OCI-LY3 (cell line): ENCODE results near the gene PSMA6.
A peak's percentile ranks its signal among the peaks of the same experiment; 100 is the strongest.

Experiments
- H2AFZ ChIP-seq: fragments of 200-600, 300-600 bp; shearing (Covaris generic); 2 replicates; pipeline ENCODE4 v1.6.0; 2014; ENCODE audit warnings: antibody characterized with exemption, low read depth, low read length
- H3K27ac ChIP-seq: fragments of 200-600, 300-600 bp; sonication (generic); 2 replicates; pipeline ENCODE4 v1.5.1; 2014; ENCODE audit warnings: mild to moderate bottlenecking, low read length, moderate library complexity, mixed read lengths
- H3K27me3 ChIP-seq: fragments of 200-600, 300-600 bp; sonication (generic); 2 replicates; pipeline ENCODE4 v1.6.1; 2014; ENCODE audit warnings: low read depth, low read length, mixed read lengths
- H3K36me3 ChIP-seq: fragments of 200-600, 300-600 bp; sonication (generic); replicated peaks from 2 replicates; pipeline ENCODE3; 2014; ENCODE audit warnings: low read depth, low read length, mixed read lengths
- H3K4me1 ChIP-seq: fragments of 300-600, 200-600 bp; sonication (generic); 2 replicates; pipeline ENCODE4 v1.6.1; 2014; ENCODE audit warnings: low read length, mixed read lengths
- H3K4me2 ChIP-seq: fragments of 200-600, 300-600 bp; sonication (generic); 2 replicates; pipeline ENCODE4 v1.6.1; 2014; ENCODE audit warnings: low read length, mixed read lengths
- H3K4me3 ChIP-seq: fragments of 300-600, 200-600 bp; sonication (generic); 2 replicates; pipeline ENCODE4 v1.5.1; 2014; ENCODE audit warnings: antibody characterized with exemption, mild to moderate bottlenecking, low read length, moderate library complexity
- H3K79me2 ChIP-seq: fragments of 300-600, 200-600 bp; shearing (Covaris generic); 2 replicates; pipeline ENCODE4 v1.6.1; 2014; ENCODE audit warnings: mild to moderate bottlenecking, low read length, mixed read lengths
- H3K9ac ChIP-seq: fragments of 300-600, 200-600 bp; shearing (Covaris generic); 2 replicates; pipeline ENCODE4 v1.6.0; 2014; ENCODE audit warnings: mild to moderate bottlenecking, low read length, moderate library complexity
- H3K9me3 ChIP-seq: fragments of 200-600, 300-600 bp; shearing (Covaris generic); 2 replicates; pipeline ENCODE4 v1.6.1; 2014; ENCODE audit warnings: low read length, mixed read lengths; ENCODE audit not compliant: insufficient read depth
- H4K20me1 ChIP-seq: fragments of 200-600, 300-600 bp; sonication (generic); 2 replicates; pipeline ENCODE4 v1.6.1; 2016; ENCODE audit warnings: low read length, mixed read lengths; ENCODE audit not compliant: insufficient read depth
- CTCF ChIP-seq: fragments of 200-600, 300-600 bp; sonication (generic); IDR thresholded peaks from 2 replicates; pipeline ENCODE4 v1.5.1; 2014; ENCODE audit warnings: antibody characterized with exemption, low read length, low read depth
- EZH2phosphoT487 ChIP-seq: fragments of 200-600 bp; shearing (Covaris generic); IDR thresholded peaks from 2 replicates; pipeline ENCODE4 v1.6.1; 2018; ENCODE audit warnings: antibody characterized with exemption, mixed run types, low read depth

Gene PSMA6

GRCh38 chr14:35319509-35319908 is 27.3 kb downstream of the PSMA6 start:
- no peaks in the 10 kb centered on the region for H3K79me2 ChIP-seq
- H3K9me3 ChIP-seq: no peaks in the 10 kb centered on the region

GRCh38 chr14:35320472-35320871 is 28.3 kb downstream of the PSMA6 start:
- H3K4me2 ChIP-seq: no peak overlapping the region
- no peak overlapping the region for H3K9ac ChIP-seq
- H3K4me1 ChIP-seq: no peaks in the 10 kb centered on the region
- no peak overlapping the region for H3K4me3 ChIP-seq
- peaks cover 26% of the 10 kb centered on the region for H3K36me3 ChIP-seq
- no peaks in the 10 kb centered on the region for H3K27me3 ChIP-seq
- TF ChIP-seq EZH2phosphoT487: no peak
- TF ChIP-seq CTCF: no peak
- no peak overlapping the region for H3K27ac ChIP-seq
- H3K9me3 ChIP-seq: no peaks in the 10 kb centered on the region
- no peaks in the 10 kb centered on the region for H3K79me2 ChIP-seq
- no peak overlapping the region for H2AFZ ChIP-seq
- no peaks in the 10 kb centered on the region for H4K20me1 ChIP-seq

More at GRCh38 chr14:35319509-35319908, 27.3 kb downstream of the PSMA6 start:
- H3K27ac ChIP-seq: no peak overlapping the region
- TF ChIP-seq CTCF (no peak), EZH2phosphoT487 (no peak)
- peaks cover 35% of the 10 kb centered on the region for H3K36me3 ChIP-seq
- no peaks in the 10 kb centered on the region for H4K20me1 ChIP-seq
- H3K4me2 ChIP-seq: no peak overlapping the region
- H3K4me3 ChIP-seq: no peak overlapping the region
- H3K27me3 ChIP-seq: no peaks in the 10 kb centered on the region
- no peak overlapping the region for H2AFZ ChIP-seq
- H3K4me1 ChIP-seq: no peaks in the 10 kb centered on the region
- H3K9ac ChIP-seq: no peak overlapping the region

GRCh38 chr14:35326375-35326774 is 34.2 kb downstream of the PSMA6 start:
- H3K27ac ChIP-seq: no peak overlapping the region
- H3K4me2 ChIP-seq: no peak overlapping the region
- TF ChIP-seq CTCF: no peak
- no peak for TF ChIP-seq EZH2phosphoT487
- no peak overlapping the region for H3K9ac ChIP-seq
- no peaks in the 10 kb centered on the region for H3K36me3 ChIP-seq
- no peaks in the 10 kb centered on the region for H3K27me3 ChIP-seq
- no peak overlapping the region for H2AFZ ChIP-seq
- no peak overlapping the region for H3K4me3 ChIP-seq
- H3K4me1 ChIP-seq: peaks cover 3% of the 10 kb centered on the region
- H3K79me2 ChIP-seq: no peaks in the 10 kb centered on the region
- no peaks in the 10 kb centered on the region for H4K20me1 ChIP-seq
- H3K9me3 ChIP-seq: no peaks in the 10 kb centered on the region

GRCh38 chr14:35331605-35332516 is 39.7 kb downstream of the PSMA6 start:
- Histone ChIP-seq H3K27ac (peak overlapping the region; percentile 92), H3K79me2 (no peaks in the 10 kb centered on the region), H2AFZ (no peak overlapping the region), H3K4me2 (peak overlapping the region; percentile 86), H3K9me3 (no peaks in the 10 kb centered on the region), H3K36me3 (no peaks in the 10 kb centered on the region), H3K9ac (peak overlapping the region; percentile 79), H3K27me3 (no peaks in the 10 kb centered on the region), H4K20me1 (no peaks in the 10 kb centered on the region), H3K4me1 (peaks cover 36% of the 10 kb centered on the region), H3K4me3 (peak overlapping the region; percentile 63)
- no peak for TF ChIP-seq CTCF
- no peak for TF ChIP-seq EZH2phosphoT487
